ENCODE results near the gene PACRG. TPM values are rescaled to one million over a fixed set of nuclear protein-coding genes. Genes with fewer than 3 reads are reported as not detected.

Gene PACRG
- total RNA-seq, 1 experiment from 2014 or later = 0.52 TPM

DNA sequence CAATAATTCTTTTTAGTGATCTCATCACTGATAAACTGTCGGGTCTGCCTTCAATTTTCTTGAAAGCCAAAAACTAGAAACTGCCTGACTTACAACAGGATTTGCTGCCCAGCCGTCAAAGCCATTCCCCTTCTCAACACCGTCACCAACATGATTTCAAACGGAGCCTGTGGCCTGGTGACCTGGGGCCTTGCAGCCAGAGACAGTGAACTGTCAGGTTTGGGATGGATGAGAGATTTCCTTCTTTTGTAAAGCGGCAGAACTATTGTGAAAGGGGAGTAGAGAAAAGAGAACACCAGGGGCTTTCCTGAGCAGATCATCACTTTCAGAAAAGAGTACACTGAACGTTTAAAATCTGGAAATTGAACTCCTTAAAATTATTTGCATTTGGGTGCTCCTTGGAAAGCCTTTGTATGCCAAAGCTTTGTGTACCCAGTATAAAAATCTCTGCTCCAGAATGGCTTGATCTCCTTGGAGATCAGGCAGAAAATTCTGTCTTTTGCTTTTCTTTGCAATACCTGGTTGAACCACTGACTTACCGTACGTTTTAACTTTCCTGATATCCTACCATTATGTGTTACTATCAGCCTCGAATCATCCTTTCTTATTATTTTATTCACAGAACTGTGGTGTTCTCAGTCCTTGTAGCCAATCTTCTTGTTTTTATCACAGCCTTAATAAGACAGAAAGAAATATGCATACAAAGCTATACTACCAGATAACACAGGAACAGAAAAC lies 125.2 kb downstream of the PACRG start:
- peak; percentile 42 for DNase-seq
- Histone ChIP-seq H3K27me3 (ENCODE audit: control insufficient read depth, insufficient read depth, low read length) (no peaks in the 10 kb centered on the region), H3K4me3 (ENCODE audit: insufficient read depth, low read depth, low read length) (no peak overlapping the region), H3K36me3 (replicated peaks; ENCODE audit: control insufficient read depth, insufficient read depth, low read length) (no peaks in the 10 kb centered on the region)

DNA sequence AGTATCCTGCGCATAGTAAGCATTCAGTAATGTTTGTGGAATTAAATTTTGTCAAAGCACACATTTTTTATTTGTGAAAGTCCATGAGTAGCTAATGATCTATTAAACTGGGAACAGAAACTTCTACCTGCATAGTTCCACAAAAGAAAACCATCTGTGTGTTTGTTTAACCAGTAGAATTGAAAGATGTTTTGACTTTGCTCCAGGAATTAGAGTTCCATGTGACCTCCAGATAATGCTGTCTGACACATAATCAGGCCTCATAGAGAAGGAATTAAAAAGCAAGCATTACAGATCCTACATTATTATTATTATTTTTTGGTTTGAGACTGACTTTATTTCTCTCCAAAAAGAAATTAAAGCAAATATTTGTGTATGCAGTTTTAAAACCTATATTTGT lies 126.5 kb downstream of the PACRG start:
- Histone ChIP-seq H3K4me3 (ENCODE audit: insufficient read depth, low read depth, low read length) (no peak overlapping the region), H3K36me3 (replicated peaks; ENCODE audit: control insufficient read depth, insufficient read depth, low read length) (no peaks in the 10 kb centered on the region), H3K27me3 (ENCODE audit: control insufficient read depth, insufficient read depth, low read length) (no peaks in the 10 kb centered on the region)
- no peak for DNase-seq

DNA sequence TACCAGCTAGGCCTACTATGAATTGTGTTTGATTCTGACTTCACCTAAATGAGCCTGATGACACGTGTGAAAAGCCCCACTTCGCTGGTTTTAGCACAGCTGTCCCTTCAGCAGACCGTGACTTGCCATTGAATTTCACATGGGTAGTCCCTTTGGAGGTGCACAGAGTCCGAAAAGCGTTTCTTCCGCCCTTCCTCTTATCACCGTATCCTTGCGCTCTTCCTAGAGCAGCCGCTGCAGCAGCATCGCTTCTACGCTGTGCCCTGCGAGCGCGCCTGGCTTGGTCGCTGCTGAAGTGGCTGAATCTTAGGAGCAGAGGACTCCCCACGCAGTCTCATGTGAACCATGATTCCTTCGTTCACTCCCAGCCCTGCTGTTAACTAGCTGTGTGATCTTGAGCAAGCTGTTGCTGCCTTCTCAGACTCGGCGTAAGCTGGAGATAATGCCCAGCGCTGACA lies 127.0 kb downstream of the PACRG start:
- Histone ChIP-seq H3K4me3 (ENCODE audit: insufficient read depth, low read depth, low read length) (no peak overlapping the region), H3K36me3 (replicated peaks; ENCODE audit: control insufficient read depth, insufficient read depth, low read length) (no peaks in the 10 kb centered on the region)
- DNase-seq = no peak

DNA sequence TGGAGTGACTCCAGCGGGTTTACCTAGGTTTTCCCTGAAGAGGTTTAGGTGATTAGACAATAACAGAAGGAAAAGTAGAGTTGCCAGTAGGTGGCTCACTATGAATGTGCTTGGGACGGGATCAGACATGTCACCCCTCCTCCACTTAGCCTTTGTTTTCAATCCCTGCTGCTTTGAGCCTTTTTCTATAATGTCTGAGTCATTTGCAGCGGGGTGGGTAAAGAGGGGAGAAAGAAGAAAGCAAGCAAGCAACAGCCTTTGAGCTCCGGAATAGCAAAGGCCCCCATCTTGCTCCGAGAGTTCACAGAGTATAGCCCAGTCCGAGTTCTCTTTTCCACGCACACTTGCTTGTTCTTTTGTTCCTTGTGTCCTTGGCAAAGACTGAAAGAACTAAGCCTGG lies 129.1 kb downstream of the PACRG start:
- Histone ChIP-seq H3K4me3 (ENCODE audit: insufficient read depth, low read depth, low read length) (no peak overlapping the region), H3K36me3 (replicated peaks; ENCODE audit: control insufficient read depth, insufficient read depth, low read length) (no peaks in the 10 kb centered on the region), H3K27me3 (ENCODE audit: control insufficient read depth, insufficient read depth, low read length) (no peaks in the 10 kb centered on the region)
- peak; percentile 73 for DNase-seq

More for the DNA sequence above, 127.0 kb downstream of the PACRG start:
- H3K27me3 ChIP-seq (ENCODE audit: control insufficient read depth, insufficient read depth, low read length) = no peaks in the 10 kb centered on the region

DNA sequence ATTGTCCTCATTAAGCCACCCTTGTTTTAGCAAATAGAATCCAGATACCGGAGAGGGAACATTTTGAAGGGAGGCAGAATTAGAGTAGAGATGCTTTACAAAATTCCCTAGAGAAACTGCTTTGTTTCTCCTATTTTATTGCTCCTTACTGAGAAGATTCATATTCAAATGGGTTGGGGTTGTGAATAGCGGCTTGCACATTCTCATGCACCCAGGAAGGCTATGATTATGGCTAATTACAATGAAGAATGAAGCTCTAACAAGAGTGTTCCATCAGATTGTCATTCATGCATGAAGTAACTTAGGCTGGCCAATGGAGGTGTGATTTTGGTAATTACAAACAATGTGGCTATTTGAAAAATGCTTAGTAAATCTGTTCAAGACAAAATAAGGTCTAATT lies 129.6 kb downstream of the PACRG start:
- DNase-seq = no peak
- Histone ChIP-seq H3K27me3 (ENCODE audit: control insufficient read depth, insufficient read depth, low read length) (no peaks in the 10 kb centered on the region), H3K4me3 (ENCODE audit: insufficient read depth, low read depth, low read length) (no peak overlapping the region), H3K36me3 (replicated peaks; ENCODE audit: control insufficient read depth, insufficient read depth, low read length) (no peaks in the 10 kb centered on the region)

DNA sequence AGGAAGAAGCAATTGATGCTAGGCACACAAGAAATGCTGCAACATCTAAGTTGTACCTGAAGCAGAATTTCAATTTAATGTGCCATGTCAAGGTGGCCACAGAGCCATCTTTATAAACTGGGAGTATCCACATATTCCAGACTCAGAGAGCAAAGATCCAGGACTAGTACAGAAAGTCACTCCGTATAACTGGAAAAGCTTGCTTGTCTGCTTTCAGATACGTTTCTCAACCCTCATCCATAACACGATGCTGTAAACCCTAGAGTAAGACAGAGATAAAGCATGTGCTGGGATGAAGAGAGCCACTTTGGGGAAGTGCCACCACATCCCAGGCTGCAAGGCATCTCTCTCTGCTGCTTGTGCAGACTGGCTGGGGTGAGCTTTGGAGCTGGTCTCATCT lies 134.7 kb downstream of the PACRG start:
- Histone ChIP-seq H3K4me3 (ENCODE audit: insufficient read depth, low read depth, low read length) (no peak overlapping the region), H3K36me3 (replicated peaks; ENCODE audit: control insufficient read depth, insufficient read depth, low read length) (no peaks in the 10 kb centered on the region), H3K27me3 (ENCODE audit: control insufficient read depth, insufficient read depth, low read length) (no peaks in the 10 kb centered on the region)
- no peak for DNase-seq

DNA sequence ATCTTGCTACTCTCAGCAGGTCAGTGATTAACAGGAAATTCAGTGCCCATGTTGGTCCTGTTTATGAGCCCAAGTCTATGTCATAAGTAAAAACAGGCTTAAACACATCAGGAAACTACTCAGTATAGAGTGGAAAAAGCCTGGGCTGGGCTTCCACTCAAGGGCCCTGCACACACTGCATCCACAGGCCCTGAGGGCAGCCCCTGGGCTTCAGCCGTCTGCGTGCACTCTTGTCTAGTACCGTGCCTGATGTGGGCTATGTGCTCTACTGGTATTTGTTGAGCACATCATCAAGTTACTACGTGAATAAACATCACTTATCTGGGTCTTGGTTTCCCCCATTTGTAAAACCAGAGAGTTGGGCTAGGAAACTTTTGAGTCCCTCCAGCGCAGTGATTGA lies 135.2 kb downstream of the PACRG start:
- no peaks in the 10 kb centered on the region for H3K36me3 ChIP-seq (replicated peaks; ENCODE audit: control insufficient read depth, insufficient read depth, low read length)
- no peak for DNase-seq
- no peaks in the 10 kb centered on the region for H3K27me3 ChIP-seq (ENCODE audit: control insufficient read depth, insufficient read depth, low read length)
- H3K4me3 ChIP-seq (ENCODE audit: insufficient read depth, low read depth, low read length) = no peak overlapping the region

DNA sequence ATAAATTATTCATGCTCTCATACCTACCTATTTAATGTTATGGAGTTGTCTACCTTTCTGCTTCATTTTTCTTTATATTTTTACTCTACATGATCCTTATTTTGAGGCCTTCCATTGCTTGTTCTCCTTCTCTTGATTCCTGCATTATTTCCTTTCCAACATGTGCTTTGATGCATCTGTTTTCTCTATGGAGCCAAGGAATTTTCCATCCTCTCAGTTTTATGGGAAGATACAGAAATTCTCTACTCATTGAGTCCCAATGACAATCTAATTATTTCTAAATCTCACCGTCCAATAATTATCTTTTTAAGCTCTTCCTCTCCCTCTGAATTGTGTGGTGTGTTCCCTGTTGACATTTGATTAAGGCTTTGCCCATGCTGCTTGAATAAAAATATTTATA lies 136.0 kb downstream of the PACRG start:
- no peak for DNase-seq

DNA sequence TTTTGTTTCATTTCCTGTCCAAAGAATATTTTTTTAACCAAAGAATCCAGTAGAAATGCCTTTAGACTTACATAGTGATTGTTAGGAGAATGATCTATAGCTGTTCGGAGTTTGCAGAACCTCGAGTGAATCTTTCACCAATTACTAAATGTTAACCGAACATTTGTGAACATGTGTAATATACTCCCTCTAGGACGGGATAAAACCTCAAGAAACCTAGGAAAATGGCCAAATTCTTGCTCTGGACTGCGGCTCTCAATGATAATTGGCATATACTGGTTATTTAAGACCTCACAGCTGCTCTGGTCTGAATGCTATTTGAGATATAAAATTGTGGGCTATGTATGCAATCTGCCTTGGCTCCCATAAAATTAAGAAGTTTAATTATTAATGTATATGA lies 137.1 kb downstream of the PACRG start:
- no peaks in the 10 kb centered on the region for H3K36me3 ChIP-seq (replicated peaks; ENCODE audit: control insufficient read depth, insufficient read depth, low read length)
- no peaks in the 10 kb centered on the region for H3K27me3 ChIP-seq (ENCODE audit: control insufficient read depth, insufficient read depth, low read length)
- no peak overlapping the region for H3K4me3 ChIP-seq (ENCODE audit: insufficient read depth, low read depth, low read length)
- DNase-seq = no peak

More for the DNA sequence above, 136.0 kb downstream of the PACRG start:
- Histone ChIP-seq H3K36me3 (replicated peaks; ENCODE audit: control insufficient read depth, insufficient read depth, low read length) (no peaks in the 10 kb centered on the region), H3K27me3 (ENCODE audit: control insufficient read depth, insufficient read depth, low read length) (no peaks in the 10 kb centered on the region), H3K4me3 (ENCODE audit: insufficient read depth, low read depth, low read length) (no peak overlapping the region)

DNA sequence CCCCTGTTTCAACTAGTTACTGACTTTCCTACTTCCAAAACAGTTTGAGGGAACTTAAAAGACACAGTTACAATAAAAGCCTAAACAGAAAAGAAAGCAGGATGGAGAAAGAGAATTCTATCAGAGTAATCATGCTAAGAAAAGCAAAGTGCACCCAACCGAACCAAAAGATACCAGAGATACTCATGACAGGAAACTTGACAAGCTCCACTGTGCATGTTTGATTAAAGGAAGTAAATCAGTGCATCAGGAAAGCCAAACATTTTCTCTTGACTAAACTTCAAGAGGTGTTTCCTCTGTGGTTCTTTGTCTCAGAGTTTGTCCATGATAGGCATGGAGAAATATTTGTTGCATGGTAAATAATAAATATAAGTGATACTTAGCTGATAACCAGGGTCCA lies 138.9 kb downstream of the PACRG start:
- Histone ChIP-seq H3K36me3 (replicated peaks; ENCODE audit: control insufficient read depth, insufficient read depth, low read length) (no peaks in the 10 kb centered on the region), H3K4me3 (ENCODE audit: insufficient read depth, low read depth, low read length) (no peak overlapping the region), H3K27me3 (ENCODE audit: control insufficient read depth, insufficient read depth, low read length) (no peaks in the 10 kb centered on the region)
- no peak for DNase-seq

DNA sequence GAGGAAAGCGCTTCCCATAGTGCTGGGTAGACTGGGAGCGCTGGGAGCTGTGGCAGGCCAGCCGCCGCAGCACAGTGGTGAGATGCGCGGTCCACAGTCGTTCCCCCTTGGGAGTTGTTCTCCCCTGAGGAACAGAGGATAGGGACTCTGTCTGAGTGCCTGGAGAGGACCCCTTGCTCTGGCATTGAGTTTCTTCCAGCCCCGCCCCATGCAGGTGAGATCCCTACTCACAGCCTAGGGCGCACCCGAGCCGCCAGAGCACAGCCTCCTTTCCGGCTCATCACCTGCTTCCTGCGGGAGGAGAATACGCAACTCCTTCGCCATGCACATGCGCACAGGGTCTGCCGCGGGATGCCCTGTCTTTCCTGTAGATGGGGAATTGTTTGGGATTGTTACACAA lies 140.6 kb downstream of the PACRG start:
- Histone ChIP-seq H3K4me3 (ENCODE audit: insufficient read depth, low read depth, low read length) (no peak overlapping the region), H3K36me3 (replicated peaks; ENCODE audit: control insufficient read depth, insufficient read depth, low read length) (no peaks in the 10 kb centered on the region), H3K27me3 (ENCODE audit: control insufficient read depth, insufficient read depth, low read length) (no peaks in the 10 kb centered on the region)
- no peak for DNase-seq

DNA sequence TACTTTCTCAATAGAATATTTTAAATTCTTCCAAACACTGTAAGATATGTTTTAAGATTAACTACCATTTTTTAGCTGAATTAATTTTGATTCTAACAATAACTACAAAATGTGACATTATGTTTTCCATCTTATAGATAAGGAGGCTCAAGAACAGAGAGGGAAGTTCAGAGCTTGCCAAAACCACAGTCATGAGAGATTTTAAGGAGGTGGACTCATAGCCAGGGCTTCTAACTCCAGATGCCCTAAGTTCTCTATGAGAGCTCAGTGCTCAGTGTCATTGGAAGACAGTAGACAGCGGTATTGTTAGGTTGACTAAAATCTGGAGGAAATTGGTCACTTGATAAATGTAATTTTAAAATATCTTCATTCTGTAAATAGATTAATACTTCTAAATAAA lies 144.2 kb downstream of the PACRG start:
- Histone ChIP-seq H3K4me3 (ENCODE audit: insufficient read depth, low read depth, low read length) (no peak overlapping the region), H3K36me3 (replicated peaks; ENCODE audit: control insufficient read depth, insufficient read depth, low read length) (no peaks in the 10 kb centered on the region), H3K27me3 (ENCODE audit: control insufficient read depth, insufficient read depth, low read length) (no peaks in the 10 kb centered on the region)
- DNase-seq = no peak

DNA sequence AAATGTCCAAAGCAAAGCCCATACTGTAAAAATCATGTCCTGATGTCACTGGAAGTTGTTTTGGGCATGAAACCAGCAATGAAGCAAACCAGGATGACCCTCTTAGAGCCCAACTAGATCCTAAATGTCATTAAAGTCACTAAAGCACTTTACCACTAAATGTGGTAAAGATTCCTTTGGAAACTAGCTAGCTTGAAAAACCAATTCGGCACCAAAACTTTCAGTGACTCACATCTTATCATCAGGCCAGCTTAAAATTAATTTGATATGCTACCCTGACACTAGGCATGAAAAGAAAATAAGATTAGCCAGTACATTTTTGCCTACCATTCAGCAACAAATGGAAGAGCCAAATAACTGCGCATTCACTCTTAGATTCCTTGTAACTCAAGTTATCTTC lies 145.8 kb downstream of the PACRG start:
- no peak for DNase-seq
- no peaks in the 10 kb centered on the region for H3K27me3 ChIP-seq (ENCODE audit: control insufficient read depth, insufficient read depth, low read length)
- no peaks in the 10 kb centered on the region for H3K36me3 ChIP-seq (replicated peaks; ENCODE audit: control insufficient read depth, insufficient read depth, low read length)
- H3K4me3 ChIP-seq (ENCODE audit: insufficient read depth, low read depth, low read length) = no peak overlapping the region

DNA sequence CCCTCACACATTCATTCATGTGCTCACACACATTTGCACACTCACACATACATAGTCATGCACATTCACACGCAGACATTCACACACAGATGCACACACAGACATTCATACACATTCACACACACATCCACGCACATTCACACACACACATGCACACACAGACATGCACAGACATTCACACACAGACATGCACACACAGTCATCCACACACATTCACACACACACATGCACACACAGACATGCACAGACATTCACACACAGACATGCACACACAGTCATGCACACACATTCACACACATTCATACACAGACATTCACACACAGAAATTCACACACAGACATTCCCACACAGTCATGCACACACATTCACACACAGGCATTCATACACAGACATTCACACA lies 147.3 kb downstream of the PACRG start:
- H3K27me3 ChIP-seq (ENCODE audit: control insufficient read depth, insufficient read depth, low read length) = no peaks in the 10 kb centered on the region

DNA sequence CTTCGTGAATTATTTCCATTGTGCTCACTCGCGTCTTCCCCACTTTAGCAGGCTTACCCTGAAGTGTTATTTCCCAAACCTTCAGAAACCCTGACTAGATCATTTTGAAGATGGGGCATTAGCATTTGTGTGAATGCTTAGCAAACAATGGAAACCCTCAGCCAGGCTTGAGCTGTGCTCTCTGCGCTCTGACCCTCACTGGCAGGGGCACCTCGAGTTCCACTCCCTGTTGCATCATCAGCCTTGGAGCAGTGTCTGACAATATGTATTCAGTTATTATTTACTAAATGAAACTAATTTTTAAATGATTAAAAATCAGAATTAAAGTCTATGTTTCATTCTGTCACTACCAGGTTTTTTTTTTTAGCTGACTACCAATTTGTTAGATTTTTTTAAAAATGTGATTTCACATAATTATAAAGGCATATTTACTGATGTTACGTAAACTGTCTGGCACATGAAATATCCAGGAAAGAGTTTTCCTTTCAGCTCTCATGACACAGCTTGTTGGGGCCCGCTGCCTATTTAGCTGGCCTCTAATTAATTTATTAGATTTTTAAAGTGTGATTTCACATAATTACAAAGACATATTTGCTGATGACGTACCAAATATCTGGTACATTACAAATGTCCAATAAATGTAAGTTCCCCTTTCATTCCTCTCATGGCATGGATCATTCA lies 155.2 kb downstream of the PACRG start:
- H3K27me3 ChIP-seq (ENCODE audit: control insufficient read depth, insufficient read depth, low read length) = no peaks in the 10 kb centered on the region
- DNase-seq = peak; percentile 30
- H3K4me3 ChIP-seq (ENCODE audit: insufficient read depth, low read depth, low read length) = no peak overlapping the region
- no peaks in the 10 kb centered on the region for H3K36me3 ChIP-seq (replicated peaks; ENCODE audit: control insufficient read depth, insufficient read depth, low read length)

More for the DNA sequence above, 147.3 kb downstream of the PACRG start:
- DNase-seq = no peak
- Histone ChIP-seq H3K4me3 (ENCODE audit: insufficient read depth, low read depth, low read length) (no peak overlapping the region), H3K36me3 (replicated peaks; ENCODE audit: control insufficient read depth, insufficient read depth, low read length) (no peaks in the 10 kb centered on the region)

All from H7 (cell line).